ENCODE results near the gene OR56B1.

OR56B1 gene

GRCh38 chr11:5694642-5695041, 41.6 kb upstream of the OR56B1 start:
- TF ChIP-seq EZH2 (optimal IDR thresholded peaks at IDR 0.05; ENCODE audit: low read depth, low read length) (no peak), CTCF (IDR thresholded peaks at IDR 0.05; ENCODE audit: low read length) (no peak), EZH2phosphoT487 (IDR thresholded peaks at IDR 0.05; ENCODE audit: low read length) (no peak)
- no peaks in the 10 kb centered on the region for H3K9me3 ChIP-seq (replicated peaks; ENCODE audit: insufficient read depth, low read length)
- no peak for DNase-seq
- H3K36me3 ChIP-seq (replicated peaks; ENCODE audit: insufficient read depth, low read length): no peaks in the 10 kb centered on the region
- no peaks in the 10 kb centered on the region for H3K9me2 ChIP-seq (replicated peaks; ENCODE audit: insufficient read depth, low read length)
- no peak overlapping the region for H2AFZ ChIP-seq (ENCODE audit: low read length)
- peaks cover 30% of the 10 kb centered on the region for H3K27me3 ChIP-seq (replicated peaks; ENCODE audit: insufficient read depth, low read length)
- H3K27ac ChIP-seq (ENCODE audit: low read length): no peak overlapping the region
- peaks cover 2% of the 10 kb centered on the region for H3F3A ChIP-seq (ENCODE audit: insufficient read depth, low read length)
- no peak overlapping the region for H3K9ac ChIP-seq (ENCODE audit: low read length)
- H3K4me1 ChIP-seq (ENCODE audit: low read length): no peaks in the 10 kb centered on the region
- H4K20me1 ChIP-seq (ENCODE audit: insufficient read depth, low read length): no peaks in the 10 kb centered on the region
- no peak overlapping the region for H3K4me2 ChIP-seq (ENCODE audit: low read depth, low read length)
- H3K79me2 ChIP-seq (ENCODE audit: low read length): no peaks in the 10 kb centered on the region
- no peak overlapping the region for H3K4me3 ChIP-seq (ENCODE audit: low read length)

- Histone ChIP-seq H3K4me2 (ENCODE audit: low read depth, low read length) (no peak overlapping the region), H3K4me1 (ENCODE audit: low read length) (no peaks in the 10 kb centered on the region), H3K27me3 (replicated peaks; ENCODE audit: insufficient read depth, low read length) (peaks cover 23% of the 10 kb centered on the region), H4K20me1 (ENCODE audit: insufficient read depth, low read length) (no peaks in the 10 kb centered on the region), H3F3A (ENCODE audit: insufficient read depth, low read length) (no peaks in the 10 kb centered on the region), H3K79me2 (ENCODE audit: low read length) (no peaks in the 10 kb centered on the region), H3K9me2 (replicated peaks; ENCODE audit: insufficient read depth, low read length) (no peaks in the 10 kb centered on the region), H2AFZ (ENCODE audit: low read length) (no peak overlapping the region), H3K9me3 (replicated peaks; ENCODE audit: insufficient read depth, low read length) (no peaks in the 10 kb centered on the region), H3K9ac (ENCODE audit: low read length) (no peak overlapping the region), H3K4me3 (ENCODE audit: low read length) (no peak overlapping the region), H3K27ac (ENCODE audit: low read length) (no peak overlapping the region), H3K36me3 (replicated peaks; ENCODE audit: insufficient read depth, low read length) (no peaks in the 10 kb centered on the region)
- no peak for DNase-seq
- TF ChIP-seq EZH2phosphoT487 (IDR thresholded peaks at IDR 0.05; ENCODE audit: low read length) (no peak), EZH2 (optimal IDR thresholded peaks at IDR 0.05; ENCODE audit: low read depth, low read length) (no peak), CTCF (IDR thresholded peaks at IDR 0.05; ENCODE audit: low read length) (no peak)
Observed at GRCh38 chr11:5695580-5695979, 40.7 kb upstream of the OR56B1 start.

- H3K9ac ChIP-seq (ENCODE audit: low read length): no peak overlapping the region
- no peak for DNase-seq
- H3K27me3 ChIP-seq (replicated peaks; ENCODE audit: insufficient read depth, low read length): peaks cover 17% of the 10 kb centered on the region
- no peak overlapping the region for H3K4me3 ChIP-seq (ENCODE audit: low read length)
- H3K4me2 ChIP-seq (ENCODE audit: low read depth, low read length): no peak overlapping the region
- H4K20me1 ChIP-seq (ENCODE audit: insufficient read depth, low read length): no peaks in the 10 kb centered on the region
- no peaks in the 10 kb centered on the region for H3K9me2 ChIP-seq (replicated peaks; ENCODE audit: insufficient read depth, low read length)
- TF ChIP-seq CTCF (IDR thresholded peaks at IDR 0.05; ENCODE audit: low read length): no peak
- no peak for TF ChIP-seq EZH2phosphoT487 (IDR thresholded peaks at IDR 0.05; ENCODE audit: low read length)
- TF ChIP-seq EZH2 (optimal IDR thresholded peaks at IDR 0.05; ENCODE audit: low read depth, low read length): no peak
- no peaks in the 10 kb centered on the region for H3K9me3 ChIP-seq (replicated peaks; ENCODE audit: insufficient read depth, low read length)
- H3K27ac ChIP-seq (ENCODE audit: low read length): no peak overlapping the region
- no peaks in the 10 kb centered on the region for H3K4me1 ChIP-seq (ENCODE audit: low read length)
- no peaks in the 10 kb centered on the region for H3K79me2 ChIP-seq (ENCODE audit: low read length)
- H3F3A ChIP-seq (ENCODE audit: insufficient read depth, low read length): no peaks in the 10 kb centered on the region
- H2AFZ ChIP-seq (ENCODE audit: low read length): no peak overlapping the region
- no peaks in the 10 kb centered on the region for H3K36me3 ChIP-seq (replicated peaks; ENCODE audit: insufficient read depth, low read length)
Observed at GRCh38 chr11:5696210-5696609, 40.0 kb upstream of the OR56B1 start.

Data from MM.1S (cell line).